ENCODE results near the gene BMP6. TPM values are rescaled to one million over a fixed set of nuclear protein-coding genes. Genes with fewer than 3 reads are reported as not detected.
A peak's percentile ranks its signal among the peaks of the same experiment; 100 is the strongest.

BMP6 gene
- total RNA-seq, 2 donors from 2014 or later = 0.65 to 2.2 TPM

- no peak overlapping the region for H3K4me3 Mint-ChIP-seq
- peak; percentile 19 to 47 for DNase-seq
- peaks cover 2% of the 10 kb centered on the region in 2 donors for H3K9me3 Mint-ChIP-seq
- no peak overlapping the region for H3K27ac Mint-ChIP-seq
- peaks cover 4 to 6% of the 10 kb centered on the region in 2 donors for H3K36me3 Mint-ChIP-seq (ENCODE audit: insufficient read depth in 2 of 2)
- ATAC-seq (replicated peaks in 1 of 2) = peak; percentile 51 to 80
- no peaks in the 10 kb centered on the region for H3K4me1 Mint-ChIP-seq (ENCODE audit: low read depth)
- H3K27me3 Mint-ChIP-seq (ENCODE audit: low read depth) = peaks cover 24% of the 10 kb centered on the region
Measured at GRCh38 chr6:7919871-7920270, 194.0 kb downstream of the BMP6 start.

GRCh38 chr6:7920425-7920824 is 194.5 kb downstream of the BMP6 start:
- Mint-ChIP-seq H3K4me1 (ENCODE audit: low read depth) (no peaks in the 10 kb centered on the region), H3K27ac (no peak overlapping the region), H3K4me3 (no peak overlapping the region), H3K27me3 (ENCODE audit: low read depth) (peaks cover 30% of the 10 kb centered on the region), H3K36me3 (ENCODE audit: insufficient read depth in 2 of 2) (peaks cover 7 to 12% of the 10 kb centered on the region in 2 donors), H3K9me3 (peaks cover 4% of the 10 kb centered on the region in 2 donors)
- peak; percentile 60 to 68 for ATAC-seq (replicated peaks in 1 of 2)
- DNase-seq = peak in 1 of 2 donors; percentile 9

- DNase-seq (no peak), ATAC-seq (replicated peaks in 1 of 2) (no peak)
- Mint-ChIP-seq H3K4me1 (ENCODE audit: low read depth) (no peaks in the 10 kb centered on the region), H3K9me3 (peaks cover 5 to 6% of the 10 kb centered on the region in 2 donors), H3K27me3 (ENCODE audit: low read depth) (peaks cover 33% of the 10 kb centered on the region), H3K4me3 (no peak overlapping the region), H3K27ac (no peak overlapping the region), H3K36me3 (ENCODE audit: insufficient read depth in 2 of 2) (peaks cover 7 to 14% of the 10 kb centered on the region in 2 donors)
Measured at GRCh38 chr6:7921046-7921445, 195.1 kb downstream of the BMP6 start.

- no peak overlapping the region for H3K27ac Mint-ChIP-seq
- DNase-seq = no peak
- H3K4me1 Mint-ChIP-seq (ENCODE audit: low read depth) = no peaks in the 10 kb centered on the region
- peaks cover 7 to 14% of the 10 kb centered on the region in 2 donors for H3K36me3 Mint-ChIP-seq (ENCODE audit: insufficient read depth in 2 of 2)
- peaks cover 5 to 6% of the 10 kb centered on the region in 2 donors for H3K9me3 Mint-ChIP-seq
- peaks cover 33% of the 10 kb centered on the region for H3K27me3 Mint-ChIP-seq (ENCODE audit: low read depth)
- ATAC-seq (replicated peaks in 1 of 2) = no peak
- no peak overlapping the region for H3K4me3 Mint-ChIP-seq
Measured at GRCh38 chr6:7921632-7922092, 195.8 kb downstream of the BMP6 start.

- H3K27me3 Mint-ChIP-seq (ENCODE audit: low read depth) = peaks cover 34% of the 10 kb centered on the region
- ATAC-seq (replicated peaks in 1 of 2) (no peak), DNase-seq (no peak)
- H3K27ac Mint-ChIP-seq = no peak overlapping the region
- peaks cover 8 to 14% of the 10 kb centered on the region in 2 donors for H3K36me3 Mint-ChIP-seq (ENCODE audit: insufficient read depth in 2 of 2)
- H3K4me3 Mint-ChIP-seq = no peak overlapping the region
- peaks cover 5 to 6% of the 10 kb centered on the region in 2 donors for H3K9me3 Mint-ChIP-seq
- H3K4me1 Mint-ChIP-seq (ENCODE audit: low read depth) = no peaks in the 10 kb centered on the region
Measured at GRCh38 chr6:7922596-7922995, 196.7 kb downstream of the BMP6 start.

GRCh38 chr6:7924867-7925266 is 199.0 kb downstream of the BMP6 start:
- Mint-ChIP-seq H3K27ac (no peak overlapping the region), H3K9me3 (peaks cover 6 to 8% of the 10 kb centered on the region in 2 donors), H3K4me1 (ENCODE audit: low read depth) (no peaks in the 10 kb centered on the region), H3K27me3 (ENCODE audit: low read depth) (peaks cover 35% of the 10 kb centered on the region), H3K4me3 (no peak overlapping the region), H3K36me3 (ENCODE audit: insufficient read depth in 2 of 2) (peaks cover 11 to 14% of the 10 kb centered on the region in 2 donors)
- ATAC-seq (replicated peaks in 1 of 2) (no peak), DNase-seq (no peak)

Other genes with a start within 250 kb of the BMP6 start
- under 1 TPM; 0.32 to 0.48 TPM for gene DSP, start 184.4 kb upstream of the BMP6 start, total RNA-seq
- gene SNRNP48, start 135.9 kb upstream of the BMP6 start, total RNA-seq = 10 to 100 TPM; 23.8 to 26.9 TPM
- 10 to 100 TPM; 40.3 to 42.0 TPM for gene TXNDC5, start 184.7 kb downstream of the BMP6 start, total RNA-seq